H1 (cell line): Measurements from ENCODE around the gene PRKD1. TPM values are rescaled to one million over a fixed set of nuclear protein-coding genes. Genes with fewer than 3 reads are reported as not detected.

Source experiments
- CTCF ChIA-PET: fragments of 300-600 bp; sonication (Branson Sonifier 250); formaldehyde crosslinking; loops from one replicate; lab custom pipeline; 2021; ENCODE audit not compliant: partially characterized antibody; lab: Charles Lee
- POLR2A ChIA-PET: fragments of 300-600 bp; sonication (Branson Sonifier 250); formaldehyde crosslinking; loops from one replicate; lab custom pipeline; 2021; ENCODE audit warnings: inconsistent platforms; ENCODE audit not compliant: partially characterized antibody; lab: Charles Lee
- DNase-seq, 2 experiments: peaks; one replicate each; pipeline versions ENCODE4 v3.0.0 to v3.0.0-alpha.2; 2010 to 2022; ENCODE audit warnings: low spot score in 2 of 2, low read depth in 1 of 2, mixed read lengths in 1 of 2
- FAIRE-seq: peaks from 2 replicates; lab custom pipeline; 2011; peaks lifted over from hg19 to GRCh38; lab: Jason Lieb, UNC
- H2AFZ ChIP-seq: 2 replicates; pipeline ENCODE4 v1.8.1; 2012; ENCODE audit warnings: low read length, inconsistent platforms
- H2AK5ac ChIP-seq: 2 replicates; pipeline ENCODE4 v1.6.1; 2013; ENCODE audit warnings: low read depth, low read length
- H2BK120ac ChIP-seq: replicated peaks from 2 replicates; pipeline ENCODE3; 2013; ENCODE audit warnings: low read depth, low read length, inconsistent platforms
- H2BK12ac ChIP-seq: 2 replicates; pipeline ENCODE4 v1.6.1; 2013; ENCODE audit warnings: low read depth, low read length
- H2BK15ac ChIP-seq: 2 replicates; pipeline ENCODE4 v1.6.1; 2013; ENCODE audit warnings: low read length
- H2BK20ac ChIP-seq: 2 replicates; pipeline ENCODE4 v1.6.1; 2013; ENCODE audit warnings: low read length
- H2BK5ac ChIP-seq: 2 replicates; pipeline ENCODE4 v1.6.1; 2013; ENCODE audit warnings: low read depth, low read length
- H3K14ac ChIP-seq: 2 replicates; pipeline ENCODE4 v1.6.1; 2013; ENCODE audit warnings: inconsistent platforms; ENCODE audit not compliant: insufficient read length
- H3K18ac ChIP-seq: 2 replicates; pipeline ENCODE4 v1.6.1; 2013; ENCODE audit warnings: low read length; ENCODE audit errors: extremely low read depth
- H3K23ac ChIP-seq: 2 replicates; pipeline ENCODE4 v1.6.1; 2013; ENCODE audit warnings: inconsistent platforms; ENCODE audit not compliant: insufficient read length
- H3K23me2 ChIP-seq: 2 replicates; pipeline ENCODE4 v1.6.1; 2013; ENCODE audit warnings: low read depth, low read length
- H3K27ac ChIP-seq: 2 replicates; pipeline ENCODE4 v1.6.1; 2011; ENCODE audit warnings: low read depth, low read length, inconsistent platforms
- H3K27me3 ChIP-seq, 4 experiments: replicated peaks in 1 of 4; 1 replicate in 1 of 4; 2 replicates in 3 of 4; pipeline versions ENCODE4 v1.6.1 to v1.8.1; 2011 to 2013; ENCODE audit warnings: low read length in 3 of 4, mild to moderate bottlenecking in 3 of 4, inconsistent platforms in 2 of 4, mixed read lengths in 2 of 4, moderate library complexity in 1 of 4; ENCODE audit not compliant: control insufficient read depth in 3 of 4, insufficient read depth in 3 of 4; ENCODE audit errors: extremely low read depth in 1 of 4
- H3K36me3 ChIP-seq, 4 experiments: 2 replicates each; pipeline versions ENCODE4 v1.6.1 to v1.8.1; 2011 to 2013; ENCODE audit warnings: mild to moderate bottlenecking in 4 of 4, low read length in 3 of 4, moderate library complexity in 2 of 4, control low read depth in 1 of 4, inconsistent platforms in 1 of 4; ENCODE audit not compliant: insufficient read depth in 4 of 4, control insufficient read depth in 2 of 4
- H3K4ac ChIP-seq: replicated peaks from 2 replicates; pipeline ENCODE3; 2013; ENCODE audit warnings: low read length, low read depth, mixed read lengths, inconsistent platforms; ENCODE audit not compliant: insufficient read length
- H3K4me1 ChIP-seq, 4 experiments: replicated peaks in 1 of 4; 1 replicate in 1 of 4; 2 replicates in 3 of 4; pipeline versions ENCODE4 v1.6.1 to v1.8.1; 2011 to 2013; ENCODE audit warnings: low read length in 3 of 4, inconsistent platforms in 2 of 4, mixed read lengths in 1 of 4; ENCODE audit not compliant: insufficient read depth in 4 of 4, control insufficient read depth in 3 of 4
- H3K4me2 ChIP-seq, 2 experiments: 2 replicates each; pipeline versions ENCODE4 v1.6.1 to v1.8.1; 2011 to 2013; ENCODE audit warnings: low read depth in 2 of 2, low read length in 2 of 2, control low read depth in 1 of 2, inconsistent platforms in 1 of 2, mild to moderate bottlenecking in 1 of 2; ENCODE audit not compliant: insufficient read depth in 1 of 2
- H3K4me3 ChIP-seq, 4 experiments: fragments of 200-600, 300-600 bp in 1 of 4; sonication (generic), shearing (Covaris generic), sonication (Bioruptor Twin) in 1 of 4; 2 replicates each; pipeline versions ENCODE4 v1.5.1 to v1.8.1; 2011 to 2016; ENCODE audit warnings: low read length in 4 of 4, low read depth in 3 of 4, control low read depth in 2 of 4, inconsistent platforms in 2 of 4, mild to moderate bottlenecking in 2 of 4, mixed read lengths in 1 of 4, moderate library complexity in 1 of 4; ENCODE audit not compliant: insufficient read depth in 2 of 4; ENCODE audit errors: extremely low read depth in 1 of 4
- H3K56ac ChIP-seq: replicated peaks from 2 replicates; pipeline ENCODE3; 2013; ENCODE audit warnings: low read depth, mild to moderate bottlenecking, mixed read lengths, low read length, inconsistent platforms; ENCODE audit not compliant: insufficient read length
- H3K79me1 ChIP-seq: 2 replicates; pipeline ENCODE4 v1.6.1; 2013; ENCODE audit warnings: low read depth, low read length, control low read depth
- H3K79me2 ChIP-seq, 2 experiments: 2 replicates each; pipeline versions ENCODE4 v1.6.1 to v1.8.1; 2012 to 2013; ENCODE audit warnings: low read length in 2 of 2, mild to moderate bottlenecking in 2 of 2, inconsistent platforms in 1 of 2; ENCODE audit not compliant: insufficient read depth in 2 of 2, control insufficient read depth in 1 of 2
- H3K9ac ChIP-seq, 4 experiments: replicated peaks in 1 of 4; 1 replicate in 1 of 4; 2 replicates in 3 of 4; pipeline versions ENCODE4 v1.6.1 to v1.8.1; 2011 to 2013; ENCODE audit warnings: low read depth in 3 of 4, low read length in 3 of 4, control low read depth in 2 of 4, mild to moderate bottlenecking in 2 of 4, moderate library complexity in 2 of 4, inconsistent platforms in 1 of 4; ENCODE audit errors: extremely low read depth in 1 of 4
- H3K9me3 ChIP-seq, 2 experiments: 2 replicates each; pipeline versions ENCODE4 v1.6.1 to v1.8.1; 2012 to 2013; ENCODE audit warnings: mild to moderate bottlenecking in 2 of 2, moderate library complexity in 2 of 2, control low read depth in 1 of 2, inconsistent platforms in 1 of 2, low read depth in 1 of 2, low read length in 1 of 2, mixed read lengths in 1 of 2; ENCODE audit not compliant: insufficient read depth in 2 of 2
- H4K20me1 ChIP-seq, 2 experiments: replicated peaks in 1 of 2; 2 replicates each; pipeline versions ENCODE3 to v1.8.1; 2011 to 2013; ENCODE audit warnings: inconsistent platforms in 2 of 2, low read length in 2 of 2, mild to moderate bottlenecking in 1 of 2; ENCODE audit not compliant: insufficient read depth in 2 of 2, control insufficient read depth in 1 of 2
- H4K5ac ChIP-seq: 2 replicates; pipeline ENCODE4 v1.6.1; 2013; ENCODE audit warnings: low read length, low read depth, mixed read lengths, inconsistent platforms; ENCODE audit not compliant: insufficient read length
- H4K8ac ChIP-seq: 2 replicates; pipeline ENCODE4 v1.8.0; 2013; ENCODE audit warnings: mild to moderate bottlenecking, moderate library complexity, low read length, inconsistent platforms; ENCODE audit not compliant: insufficient read depth; ENCODE audit errors: extremely low read depth
- H4K91ac ChIP-seq: replicated peaks from 2 replicates; pipeline ENCODE3; 2013; ENCODE audit warnings: low read length, mixed read lengths, inconsistent platforms; ENCODE audit not compliant: insufficient read length
- CBX5 ChIP-seq: fragments of 300-800, 300-1000 bp; sonication (generic); IDR thresholded peaks from 2 replicates; pipeline ENCODE4 v1.7.1; 2016; ENCODE audit warnings: antibody characterized with exemption, low read length, low read depth
- EP300 ChIP-seq, 2 experiments: IDR thresholded peaks; 1 replicate in 1 of 2; 2 replicates in 1 of 2; pipeline ENCODE4 v1.6.1; 2011 to 2012; ENCODE audit warnings: low read depth in 2 of 2, low read length in 2 of 2, mild to moderate bottlenecking in 2 of 2, borderline replicate concordance in 1 of 2, inconsistent platforms in 1 of 2, moderate library complexity in 1 of 2
- FOSL1 ChIP-seq: IDR thresholded peaks from 2 replicates; pipeline ENCODE4 v1.6.1; 2011; ENCODE audit warnings: mild to moderate bottlenecking, low read depth, low read length, moderate library complexity; ENCODE audit not compliant: insufficient read depth
- HDAC6 ChIP-seq: IDR thresholded peaks from one replicate; pipeline ENCODE4 v1.7.1; 2012; ENCODE audit warnings: low read depth, mild to moderate bottlenecking, inconsistent platforms, low read length, moderate library complexity
- KDM5A ChIP-seq: fragments of 200-600 bp; IDR thresholded peaks from 2 replicates; pipeline ENCODE4 v1.7.1; 2012; ENCODE audit warnings: mild to moderate bottlenecking, low read length, inconsistent platforms, mixed read lengths
- POLR2AphosphoS5 ChIP-seq: IDR thresholded peaks from 2 replicates; pipeline ENCODE4 v1.6.1; 2011; ENCODE audit warnings: low read depth, low read length
- POU5F1 ChIP-seq: IDR thresholded peaks from 2 replicates; pipeline ENCODE4 v1.6.1; 2011; ENCODE audit warnings: low read depth, mild to moderate bottlenecking, low read length, moderate library complexity
- RBBP5 ChIP-seq: IDR thresholded peaks from 2 replicates; pipeline ENCODE4 v1.7.1; 2012; ENCODE audit warnings: low read depth, mild to moderate bottlenecking, inconsistent platforms, low read length, moderate library complexity, borderline replicate concordance
- SIX5 ChIP-seq: IDR thresholded peaks from 2 replicates; pipeline ENCODE4 v1.6.1; 2011; ENCODE audit warnings: mild to moderate bottlenecking, low read depth, low read length
- SRF ChIP-seq: IDR thresholded peaks from 2 replicates; pipeline ENCODE4 v1.6.1; 2011; ENCODE audit warnings: mild to moderate bottlenecking, low read depth, low read length, moderate library complexity
- WGBS, 2 experiments: shearing (Covaris generic) in 1 of 2; methylation state at CpG; one replicate each; pipeline versions ENCODE4 v1.1.6 to v1.1.7; 2013 to 2015; ENCODE audit warnings: low lambda C conversion rate in 2 of 2, mixed read lengths in 2 of 2, inconsistent platforms in 1 of 2, low coverage in 1 of 2, missing lambda C conversion rate in 1 of 2; ENCODE audit not compliant: insufficient replicate concordance in 2 of 2, insufficient coverage in 1 of 2, insufficient read length in 1 of 2; ENCODE audit errors: extremely low coverage in 1 of 2, missing lambda C conversion rate in 1 of 2; 5-methylcytosine and 5-hydroxymethylcytosine counted together
- polyA plus RNA-seq, 7 experiments: library from polyadenylated mRNA; depleted of rRNA in 3 of 7; stranded (reverse) in 5 of 7; unstranded in 2 of 7; fragments of >200 nt in 5 of 7; fragments of 200-250 nt in 2 of 7; gene quantifications; 1 replicate in 5 of 7; 2 replicates in 1 of 7; 4 replicates in 1 of 7; pipeline versions ENCODE4 v1.2.1 to v1.2.3, GENCODE V29; 2011 to 2013; ENCODE audit warnings: missing spikeins in 2 of 7, mixed read lengths in 2 of 7
- total RNA-seq: library from RNA; stranded (reverse); fragmentation: NEBNext Ultra II Directional; extraction: Animal tissue kit (Norgen Biotek cat#: 25700); gene quantifications from 2 replicates; pipeline ENCODE4 v1.2.1, GENCODE V29; 2021
- TF ChIP-seq, protein P1 (sequence below), 3 experiments: IDR thresholded peaks; 1 replicate in 2 of 3; 2 replicates in 1 of 3; pipeline versions ENCODE4 v1.5.1 to v1.6.1; 2011; ENCODE audit warnings: low read length in 3 of 3, mild to moderate bottlenecking in 3 of 3, inconsistent platforms in 2 of 3, low read depth in 1 of 3, moderate library complexity in 1 of 3; ENCODE audit not compliant: insufficient read depth in 1 of 3; ENCODE audit errors: control extremely low read depth in 1 of 3

Gene PRKD1
- total and polyA plus RNA-seq, 2 of the 8 experiments (the other 6 are each of a cell fraction or from before 2014, with no cell fraction given), result 3.6 to 6.8 TPM

DNA sequence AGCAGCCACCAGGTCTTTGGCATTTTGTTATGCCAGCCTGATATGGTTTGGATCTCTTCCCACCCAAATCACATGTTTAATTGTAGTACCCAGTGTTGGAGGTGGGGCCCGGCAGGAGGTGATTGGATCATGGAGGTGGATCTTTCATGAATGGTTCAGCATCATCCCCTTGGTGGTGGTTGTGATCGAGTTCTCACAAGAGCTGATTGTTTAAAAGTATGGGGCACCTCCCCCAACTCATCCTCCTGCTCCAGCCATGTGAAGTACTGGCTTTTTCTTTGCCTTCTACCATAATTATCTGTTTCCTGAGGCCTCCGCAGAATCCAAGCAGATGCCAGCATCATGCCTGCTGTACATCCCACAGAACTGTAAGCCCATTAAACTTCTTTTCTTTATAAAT, 12.8 kb upstream of the PRKD1 start:
- DNase-seq (no peak), FAIRE-seq (no peak)
- Histone ChIP-seq H4K5ac (no peak overlapping the region), H3K9me3 (no peaks in the 10 kb centered on the region), H3K79me2 (no peaks in the 10 kb centered on the region), H2BK5ac (no peak overlapping the region), H2AFZ (no peak overlapping the region), H3K27ac (no peak overlapping the region), H4K91ac (no peak overlapping the region), H3K4me1 (peaks cover 0 to 6% (median 4%) of the 10 kb centered on the region in 4 experiments; a peak in 3 of 7 replicates), H2AK5ac (no peak overlapping the region), H2BK20ac (no peak overlapping the region), H4K20me1 (no peaks in the 10 kb centered on the region), H3K23me2 (no peaks in the 10 kb centered on the region), H2BK15ac (no peak overlapping the region), H3K4me3 (no peak overlapping the region), H3K36me3 (no peaks in the 10 kb centered on the region), H2BK12ac (no peak overlapping the region), H3K4me2 (0 out of 4 replicates have a peak overlapping the region, but pooled peaks of 1 of the 2 experiments have one; percentile 24), H3K9ac (no peak overlapping the region), H3K14ac (no peak overlapping the region), H3K18ac (no peak overlapping the region; the same call in 1 of the 2 replicates), H3K56ac (no peak overlapping the region), H4K8ac (no peak overlapping the region), H3K23ac (no peak overlapping the region), H3K27me3 (peaks cover 0 to 9% (median 4%) of the 10 kb centered on the region in 4 experiments; a peak in 4 of 7 replicates), H2BK120ac (no peak overlapping the region), H3K4ac (no peak overlapping the region), H3K79me1 (no peaks in the 10 kb centered on the region)
- CTCF ChIA-PET, result interaction anchor here (0.8 to 1.4 kb wide), 2 partner anchors 229 to 306 kb away, joined by 3 read pairs; no protein-coding TSS in a partner anchor
- POLR2A ChIA-PET, result no interaction called here
- 90% methylated on average over 3 of the region's 3 CpGs; no CpG with 5 or more reads in 1 of the 2 experiments for WGBS, 2 experiments
- no peak for TF ChIP-seq CBX5
- TF ChIP-seq SRF, result no peak
- no peak for TF ChIP-seq KDM5A
- no peak for TF ChIP-seq HDAC6
- no peak for TF ChIP-seq SIX5
- no peak for TF ChIP-seq POU5F1
- TF ChIP-seq RBBP5, result no peak
- TF ChIP-seq FOSL1, result no peak
- TF ChIP-seq POLR2AphosphoS5, result no peak
- TF ChIP-seq, protein P1, sequence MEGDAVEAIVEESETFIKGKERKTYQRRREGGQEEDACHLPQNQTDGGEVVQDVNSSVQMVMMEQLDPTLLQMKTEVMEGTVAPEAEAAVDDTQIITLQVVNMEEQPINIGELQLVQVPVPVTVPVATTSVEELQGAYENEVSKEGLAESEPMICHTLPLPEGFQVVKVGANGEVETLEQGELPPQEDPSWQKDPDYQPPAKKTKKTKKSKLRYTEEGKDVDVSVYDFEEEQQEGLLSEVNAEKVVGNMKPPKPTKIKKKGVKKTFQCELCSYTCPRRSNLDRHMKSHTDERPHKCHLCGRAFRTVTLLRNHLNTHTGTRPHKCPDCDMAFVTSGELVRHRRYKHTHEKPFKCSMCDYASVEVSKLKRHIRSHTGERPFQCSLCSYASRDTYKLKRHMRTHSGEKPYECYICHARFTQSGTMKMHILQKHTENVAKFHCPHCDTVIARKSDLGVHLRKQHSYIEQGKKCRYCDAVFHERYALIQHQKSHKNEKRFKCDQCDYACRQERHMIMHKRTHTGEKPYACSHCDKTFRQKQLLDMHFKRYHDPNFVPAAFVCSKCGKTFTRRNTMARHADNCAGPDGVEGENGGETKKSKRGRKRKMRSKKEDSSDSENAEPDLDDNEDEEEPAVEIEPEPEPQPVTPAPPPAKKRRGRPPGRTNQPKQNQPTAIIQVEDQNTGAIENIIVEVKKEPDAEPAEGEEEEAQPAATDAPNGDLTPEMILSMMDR (IDR thresholded peaks at IDR 0.05; ENCODE audit: control extremely low read depth in 1 of 3, insufficient read depth in 1 of 3, low read depth in 1 of 3, low read length in 3 of 3), result no peak
- TF ChIP-seq EP300 (IDR thresholded peaks at IDR 0.05; ENCODE audit: borderline replicate concordance in 1 of 2, low read depth in 2 of 2, low read length in 2 of 2), result no peak
